HG03139 (cell line): Measurements from ENCODE around the gene MYOF.
"Not testable (repeated sequence)": the region's sequence is repeated elsewhere in the genome, so short reads cannot be mapped to it uniquely, and the experiment has no call there.

ENCODE experiments used
- ATAC-seq: cut with Tn5 transposase; IDR thresholded peaks from one replicate; pipeline ENCODE4 v1.9.1; 2021; ENCODE audit not compliant: unreplicated experiment

The MYOF gene

DNA sequence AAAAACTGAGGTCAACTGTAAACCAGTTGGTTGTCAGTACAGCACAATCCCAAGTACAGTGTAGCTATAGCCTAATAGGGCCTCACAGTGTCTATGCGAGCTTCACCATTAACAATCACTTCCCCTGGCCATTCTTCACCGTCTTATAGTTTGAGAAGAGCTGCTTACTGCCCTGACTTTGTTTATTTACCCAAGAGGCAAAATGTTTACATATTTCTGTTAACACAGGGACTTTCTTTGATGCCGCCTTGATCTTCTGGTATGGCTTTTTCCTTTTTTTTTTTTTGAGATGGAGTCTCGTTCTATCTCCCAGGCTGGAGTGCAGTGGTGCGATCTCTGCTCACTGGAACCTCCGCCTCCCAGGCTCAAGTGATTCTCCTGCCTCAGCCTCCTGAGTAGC, 3.3 kb downstream of the MYOF start:
- ATAC-seq, result no peak

DNA sequence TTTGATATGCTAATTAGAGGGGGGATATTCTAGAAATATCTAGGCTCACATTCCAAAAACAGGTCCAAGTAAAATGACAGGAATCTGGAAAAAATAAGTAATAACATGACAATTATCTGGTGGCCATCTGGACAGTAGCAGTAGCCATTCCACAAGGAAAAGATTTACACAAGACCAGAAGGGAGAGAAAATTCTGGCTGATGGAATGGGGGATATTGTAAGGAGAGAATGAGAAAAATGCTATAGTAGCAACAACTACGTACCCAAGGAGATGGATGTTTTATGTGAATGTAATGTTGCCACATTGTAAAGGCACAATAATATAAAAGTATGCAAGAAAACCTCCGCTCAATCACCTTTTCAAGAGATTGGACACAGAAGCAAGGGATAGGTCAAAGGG, 5.4 kb downstream of the MYOF start:
- ATAC-seq, result no peak

DNA sequence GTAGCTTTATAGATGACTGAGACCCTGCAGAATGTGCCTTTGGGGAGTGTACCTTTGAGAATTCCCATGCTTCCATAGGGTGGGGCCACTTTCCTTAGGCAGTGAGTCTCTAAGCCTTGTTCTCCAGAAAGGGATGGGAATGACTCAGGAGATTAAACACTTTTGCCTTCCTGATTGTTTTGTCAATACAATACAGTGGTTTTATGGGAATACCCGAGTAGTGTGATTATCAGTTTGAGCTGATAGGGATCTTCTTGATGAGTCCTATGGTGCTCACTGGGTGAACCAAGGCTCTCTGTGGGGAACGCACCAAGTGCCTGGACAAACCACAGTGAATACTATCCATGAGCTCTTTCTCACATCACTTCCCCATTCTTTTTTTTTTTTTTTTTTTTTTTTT, 6.3 kb downstream of the MYOF start:
- no peak for ATAC-seq

DNA sequence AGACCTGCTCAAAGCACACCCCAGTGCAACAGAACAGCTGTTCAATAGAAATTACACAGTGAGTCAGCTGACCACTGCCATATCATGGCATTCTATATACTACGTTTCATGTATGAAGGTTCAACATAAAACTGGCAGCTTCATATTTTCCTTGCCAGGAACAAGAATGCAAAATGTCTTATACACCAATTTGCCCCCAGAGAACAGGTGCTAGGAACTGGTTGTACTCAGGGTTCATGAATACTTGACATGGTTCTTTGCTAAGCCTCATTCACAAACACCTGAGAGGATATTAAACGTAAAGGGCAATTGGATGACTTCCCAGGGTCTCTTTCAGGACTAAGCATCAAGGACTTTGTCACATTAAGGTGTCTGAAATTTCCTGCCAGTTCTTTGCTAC, 6.9 kb downstream of the MYOF start:
- ATAC-seq, result no peak

- no peak for ATAC-seq
Measured at GRCh38 chr10:93473804-93474472, 8.2 kb downstream of the MYOF start.

GRCh38 chr10:93473161-93473560, 9.0 kb downstream of the MYOF start:
- no peak for ATAC-seq

DNA sequence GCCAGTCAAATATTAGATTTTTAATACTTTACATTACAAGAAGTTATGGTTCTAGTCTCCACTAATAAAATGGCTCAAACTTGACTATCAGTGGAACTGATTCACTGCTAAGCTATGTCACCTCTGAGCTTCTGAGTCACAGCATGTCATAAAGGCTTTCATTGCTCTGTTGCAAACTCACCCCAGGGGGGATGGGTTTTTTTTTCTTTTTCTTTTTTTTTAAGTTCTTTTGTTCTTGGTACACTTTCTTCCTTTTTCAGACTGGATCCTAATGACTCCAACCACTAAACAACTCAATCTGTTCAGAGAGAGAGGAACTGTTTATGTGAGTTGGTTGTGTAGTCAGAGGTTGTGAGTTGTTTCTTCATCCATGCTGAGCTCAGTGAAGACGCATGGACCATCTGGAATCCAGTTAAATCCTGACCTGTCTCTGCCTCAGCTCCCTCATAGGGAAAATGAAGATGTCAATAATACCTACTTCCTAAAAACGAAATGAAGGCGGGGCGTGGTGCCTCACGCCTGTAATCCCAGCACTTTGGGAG, 11.0 kb downstream of the MYOF start:
- ATAC-seq, result no peak

DNA sequence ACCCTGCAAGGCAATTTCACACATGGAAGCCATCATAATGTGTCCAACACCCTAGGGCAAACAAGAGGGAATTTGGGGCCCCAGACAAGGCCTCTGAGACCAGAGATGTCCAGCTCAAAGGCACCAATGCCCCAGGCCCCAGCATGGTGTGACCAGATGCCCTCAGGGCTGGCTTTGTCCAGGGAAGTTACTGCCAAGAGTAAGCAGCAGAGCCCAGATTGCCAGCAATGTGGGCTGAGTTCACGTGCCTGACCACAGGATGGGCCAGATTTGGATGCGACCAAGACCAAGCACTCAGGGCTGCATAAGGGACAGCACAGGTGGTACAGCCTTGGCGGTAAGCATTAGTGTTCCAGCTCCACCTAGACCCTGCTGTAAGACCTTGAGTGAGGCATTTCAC, 12.7 kb downstream of the MYOF start:
- no peak for ATAC-seq

- no peak for ATAC-seq
Measured at GRCh38 chr10:93468461-93469213, 13.5 kb downstream of the MYOF start.

- not testable (repeated sequence) for ATAC-seq
Measured at GRCh38 chr10:93467635-93468034, 14.5 kb downstream of the MYOF start.

GRCh38 chr10:93465806-93466675, 16.1 kb downstream of the MYOF start:
- no peak for ATAC-seq

GRCh38 chr10:93464776-93465388, 17.3 kb downstream of the MYOF start:
- no peak for ATAC-seq

GRCh38 chr10:93463723-93464476, 18.2 kb downstream of the MYOF start:
- ATAC-seq, result no peak

- no peak for ATAC-seq
Measured at GRCh38 chr10:93462881-93463280, 19.3 kb downstream of the MYOF start.

DNA sequence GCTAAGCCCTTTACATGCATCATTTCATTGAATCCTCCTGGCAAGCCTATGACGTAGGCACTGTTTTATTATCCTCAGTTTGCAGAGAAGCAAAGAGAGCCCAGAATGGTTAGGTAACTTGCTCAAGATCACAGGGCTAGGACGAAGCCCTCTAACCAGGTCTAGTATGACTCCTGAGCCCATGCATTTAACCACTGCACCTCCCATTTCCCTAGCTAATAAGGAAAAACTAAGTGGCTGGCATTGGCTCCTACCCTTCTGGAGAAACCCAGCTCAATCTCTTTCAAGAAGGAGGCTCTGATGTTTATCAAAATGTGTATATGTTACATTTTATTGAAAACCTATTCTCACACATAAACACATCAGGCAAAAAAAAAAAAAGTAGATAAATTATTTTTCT, 19.8 kb downstream of the MYOF start:
- no peak for ATAC-seq

DNA sequence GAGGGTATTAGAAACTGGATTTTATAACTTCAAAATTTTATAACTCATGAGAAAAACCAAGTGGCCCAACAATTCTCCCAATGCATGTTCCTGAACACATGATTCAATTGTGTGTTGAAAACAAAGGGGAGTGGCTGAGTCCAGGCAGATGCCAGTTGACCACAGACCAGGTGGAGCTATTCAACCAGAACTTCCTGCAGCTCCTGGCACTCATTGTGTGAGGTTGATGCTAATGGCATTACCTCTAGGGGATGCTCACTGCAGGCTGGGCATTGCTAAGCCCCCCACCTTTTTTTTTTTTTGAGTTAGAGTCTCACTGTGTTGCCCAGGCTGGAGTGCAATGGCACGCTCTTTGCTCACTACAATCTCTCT, 20.3 kb downstream of the MYOF start:
- no peak for ATAC-seq

GRCh38 chr10:93461109-93461806, 20.9 kb downstream of the MYOF start:
- no peak for ATAC-seq

GRCh38 chr10:93459466-93459865, 22.7 kb downstream of the MYOF start:
- no peak for ATAC-seq

GRCh38 chr10:93458821-93459257, 23.3 kb downstream of the MYOF start:
- ATAC-seq, result no peak

- ATAC-seq, result no peak
Measured at GRCh38 chr10:93457511-93457910, 24.6 kb downstream of the MYOF start.
